H1 (cell line): ENCODE results near the gene JAKMIP1. TPM values are rescaled to one million over a fixed set of nuclear protein-coding genes. Genes with fewer than 3 reads are reported as not detected.

ENCODE experiments used
- CTCF ChIA-PET: fragments of 300-600 bp; sonication (Branson Sonifier 250); formaldehyde crosslinking; loops from one replicate; lab custom pipeline; 2021; ENCODE audit not compliant: partially characterized antibody; lab: Charles Lee
- POLR2A ChIA-PET: fragments of 300-600 bp; sonication (Branson Sonifier 250); formaldehyde crosslinking; loops from one replicate; lab custom pipeline; 2021; ENCODE audit warnings: inconsistent platforms; ENCODE audit not compliant: partially characterized antibody; lab: Charles Lee
- DNase-seq, 2 experiments: peaks; one replicate each; pipeline versions ENCODE4 v3.0.0 to v3.0.0-alpha.2; 2010 to 2022; ENCODE audit warnings: low spot score in 2 of 2, low read depth in 1 of 2, mixed read lengths in 1 of 2
- FAIRE-seq: peaks from 2 replicates; lab custom pipeline; 2011; peaks lifted over from hg19 to GRCh38; lab: Jason Lieb, UNC
- H2AFZ ChIP-seq: 2 replicates; pipeline ENCODE4 v1.8.1; 2012; ENCODE audit warnings: low read length, inconsistent platforms
- H2AK5ac ChIP-seq: 2 replicates; pipeline ENCODE4 v1.6.1; 2013; ENCODE audit warnings: low read depth, low read length
- H2BK120ac ChIP-seq: replicated peaks from 2 replicates; pipeline ENCODE3; 2013; ENCODE audit warnings: low read depth, low read length, inconsistent platforms
- H2BK12ac ChIP-seq: 2 replicates; pipeline ENCODE4 v1.6.1; 2013; ENCODE audit warnings: low read depth, low read length
- H2BK15ac ChIP-seq: 2 replicates; pipeline ENCODE4 v1.6.1; 2013; ENCODE audit warnings: low read length
- H2BK20ac ChIP-seq: 2 replicates; pipeline ENCODE4 v1.6.1; 2013; ENCODE audit warnings: low read length
- H2BK5ac ChIP-seq: 2 replicates; pipeline ENCODE4 v1.6.1; 2013; ENCODE audit warnings: low read depth, low read length
- H3K14ac ChIP-seq: 2 replicates; pipeline ENCODE4 v1.6.1; 2013; ENCODE audit warnings: inconsistent platforms; ENCODE audit not compliant: insufficient read length
- H3K18ac ChIP-seq: 2 replicates; pipeline ENCODE4 v1.6.1; 2013; ENCODE audit warnings: low read length; ENCODE audit errors: extremely low read depth
- H3K23ac ChIP-seq: 2 replicates; pipeline ENCODE4 v1.6.1; 2013; ENCODE audit warnings: inconsistent platforms; ENCODE audit not compliant: insufficient read length
- H3K23me2 ChIP-seq: 2 replicates; pipeline ENCODE4 v1.6.1; 2013; ENCODE audit warnings: low read depth, low read length
- H3K27ac ChIP-seq: 2 replicates; pipeline ENCODE4 v1.6.1; 2011; ENCODE audit warnings: low read depth, low read length, inconsistent platforms
- H3K27me3 ChIP-seq, 4 experiments: replicated peaks in 1 of 4; 1 replicate in 1 of 4; 2 replicates in 3 of 4; pipeline versions ENCODE4 v1.6.1 to v1.8.1; 2011 to 2013; ENCODE audit warnings: low read length in 3 of 4, mild to moderate bottlenecking in 3 of 4, inconsistent platforms in 2 of 4, mixed read lengths in 2 of 4, moderate library complexity in 1 of 4; ENCODE audit not compliant: control insufficient read depth in 3 of 4, insufficient read depth in 3 of 4; ENCODE audit errors: extremely low read depth in 1 of 4
- H3K36me3 ChIP-seq, 4 experiments: 2 replicates each; pipeline versions ENCODE4 v1.6.1 to v1.8.1; 2011 to 2013; ENCODE audit warnings: mild to moderate bottlenecking in 4 of 4, low read length in 3 of 4, moderate library complexity in 2 of 4, control low read depth in 1 of 4, inconsistent platforms in 1 of 4; ENCODE audit not compliant: insufficient read depth in 4 of 4, control insufficient read depth in 2 of 4
- H3K4ac ChIP-seq: replicated peaks from 2 replicates; pipeline ENCODE3; 2013; ENCODE audit warnings: low read length, low read depth, mixed read lengths, inconsistent platforms; ENCODE audit not compliant: insufficient read length
- H3K4me1 ChIP-seq, 4 experiments: replicated peaks in 1 of 4; 1 replicate in 1 of 4; 2 replicates in 3 of 4; pipeline versions ENCODE4 v1.6.1 to v1.8.1; 2011 to 2013; ENCODE audit warnings: low read length in 3 of 4, inconsistent platforms in 2 of 4, mixed read lengths in 1 of 4; ENCODE audit not compliant: insufficient read depth in 4 of 4, control insufficient read depth in 3 of 4
- H3K4me2 ChIP-seq, 2 experiments: 2 replicates each; pipeline versions ENCODE4 v1.6.1 to v1.8.1; 2011 to 2013; ENCODE audit warnings: low read depth in 2 of 2, low read length in 2 of 2, control low read depth in 1 of 2, inconsistent platforms in 1 of 2, mild to moderate bottlenecking in 1 of 2; ENCODE audit not compliant: insufficient read depth in 1 of 2
- H3K4me3 ChIP-seq, 4 experiments: fragments of 200-600, 300-600 bp in 1 of 4; sonication (generic), shearing (Covaris generic), sonication (Bioruptor Twin) in 1 of 4; 2 replicates each; pipeline versions ENCODE4 v1.5.1 to v1.8.1; 2011 to 2016; ENCODE audit warnings: low read length in 4 of 4, low read depth in 3 of 4, control low read depth in 2 of 4, inconsistent platforms in 2 of 4, mild to moderate bottlenecking in 2 of 4, mixed read lengths in 1 of 4, moderate library complexity in 1 of 4; ENCODE audit not compliant: insufficient read depth in 2 of 4; ENCODE audit errors: extremely low read depth in 1 of 4
- H3K56ac ChIP-seq: replicated peaks from 2 replicates; pipeline ENCODE3; 2013; ENCODE audit warnings: low read depth, mild to moderate bottlenecking, mixed read lengths, low read length, inconsistent platforms; ENCODE audit not compliant: insufficient read length
- H3K79me1 ChIP-seq: 2 replicates; pipeline ENCODE4 v1.6.1; 2013; ENCODE audit warnings: low read depth, low read length, control low read depth
- H3K79me2 ChIP-seq, 2 experiments: 2 replicates each; pipeline versions ENCODE4 v1.6.1 to v1.8.1; 2012 to 2013; ENCODE audit warnings: low read length in 2 of 2, mild to moderate bottlenecking in 2 of 2, inconsistent platforms in 1 of 2; ENCODE audit not compliant: insufficient read depth in 2 of 2, control insufficient read depth in 1 of 2
- H3K9ac ChIP-seq, 4 experiments: replicated peaks in 1 of 4; 1 replicate in 1 of 4; 2 replicates in 3 of 4; pipeline versions ENCODE4 v1.6.1 to v1.8.1; 2011 to 2013; ENCODE audit warnings: low read depth in 3 of 4, low read length in 3 of 4, control low read depth in 2 of 4, mild to moderate bottlenecking in 2 of 4, moderate library complexity in 2 of 4, inconsistent platforms in 1 of 4; ENCODE audit errors: extremely low read depth in 1 of 4
- H3K9me3 ChIP-seq, 2 experiments: 2 replicates each; pipeline versions ENCODE4 v1.6.1 to v1.8.1; 2012 to 2013; ENCODE audit warnings: mild to moderate bottlenecking in 2 of 2, moderate library complexity in 2 of 2, control low read depth in 1 of 2, inconsistent platforms in 1 of 2, low read depth in 1 of 2, low read length in 1 of 2, mixed read lengths in 1 of 2; ENCODE audit not compliant: insufficient read depth in 2 of 2
- H4K20me1 ChIP-seq, 2 experiments: replicated peaks in 1 of 2; 2 replicates each; pipeline versions ENCODE3 to v1.8.1; 2011 to 2013; ENCODE audit warnings: inconsistent platforms in 2 of 2, low read length in 2 of 2, mild to moderate bottlenecking in 1 of 2; ENCODE audit not compliant: insufficient read depth in 2 of 2, control insufficient read depth in 1 of 2
- H4K5ac ChIP-seq: 2 replicates; pipeline ENCODE4 v1.6.1; 2013; ENCODE audit warnings: low read length, low read depth, mixed read lengths, inconsistent platforms; ENCODE audit not compliant: insufficient read length
- H4K8ac ChIP-seq: 2 replicates; pipeline ENCODE4 v1.8.0; 2013; ENCODE audit warnings: mild to moderate bottlenecking, moderate library complexity, low read length, inconsistent platforms; ENCODE audit not compliant: insufficient read depth; ENCODE audit errors: extremely low read depth
- H4K91ac ChIP-seq: replicated peaks from 2 replicates; pipeline ENCODE3; 2013; ENCODE audit warnings: low read length, mixed read lengths, inconsistent platforms; ENCODE audit not compliant: insufficient read length
- CREB1 ChIP-seq: IDR thresholded peaks from 2 replicates; pipeline ENCODE4 v1.6.1; 2012; ENCODE audit warnings: inconsistent platforms
- JUND ChIP-seq: IDR thresholded peaks from 2 replicates; pipeline ENCODE4 v1.6.1; 2011; ENCODE audit warnings: mild to moderate bottlenecking, improper control_type of control experiment, low read length
- NRF1 ChIP-seq: IDR thresholded peaks from 2 replicates; pipeline ENCODE4 v1.6.1; 2011; ENCODE audit warnings: mild to moderate bottlenecking, low read depth, low read length, improper control_type of control experiment
- POU5F1 ChIP-seq: IDR thresholded peaks from 2 replicates; pipeline ENCODE4 v1.6.1; 2011; ENCODE audit warnings: low read depth, mild to moderate bottlenecking, low read length, moderate library complexity
- SUZ12 ChIP-seq: fragments of 200-600 bp; sonication (generic); IDR thresholded peaks from 2 replicates; pipeline ENCODE4 v1.6.1; 2012; ENCODE audit warnings: mild to moderate bottlenecking, inconsistent platforms, low read length, moderate library complexity, mixed read lengths
- WGBS, 2 experiments: shearing (Covaris generic) in 1 of 2; methylation state at CpG; one replicate each; pipeline versions ENCODE4 v1.1.6 to v1.1.7; 2013 to 2015; ENCODE audit warnings: low lambda C conversion rate in 2 of 2, mixed read lengths in 2 of 2, inconsistent platforms in 1 of 2, low coverage in 1 of 2, missing lambda C conversion rate in 1 of 2; ENCODE audit not compliant: insufficient replicate concordance in 2 of 2, insufficient coverage in 1 of 2, insufficient read length in 1 of 2; ENCODE audit errors: extremely low coverage in 1 of 2, missing lambda C conversion rate in 1 of 2; 5-methylcytosine and 5-hydroxymethylcytosine counted together
- polyA plus RNA-seq, 7 experiments: library from polyadenylated mRNA; depleted of rRNA in 3 of 7; stranded (reverse) in 5 of 7; unstranded in 2 of 7; fragments of >200 nt in 5 of 7; fragments of 200-250 nt in 2 of 7; gene quantifications; 1 replicate in 5 of 7; 2 replicates in 1 of 7; 4 replicates in 1 of 7; pipeline versions ENCODE4 v1.2.1 to v1.2.3, GENCODE V29; 2011 to 2013; ENCODE audit warnings: missing spikeins in 2 of 7, mixed read lengths in 2 of 7
- total RNA-seq: library from RNA; stranded (reverse); fragmentation: NEBNext Ultra II Directional; extraction: Animal tissue kit (Norgen Biotek cat#: 25700); gene quantifications from 2 replicates; pipeline ENCODE4 v1.2.1, GENCODE V29; 2021

JAKMIP1 gene
- total and polyA plus RNA-seq, 2 of the 8 experiments (the other 6 are each of a cell fraction or from before 2014, with no cell fraction given) = 2.5 to 4.4 TPM

DNA sequence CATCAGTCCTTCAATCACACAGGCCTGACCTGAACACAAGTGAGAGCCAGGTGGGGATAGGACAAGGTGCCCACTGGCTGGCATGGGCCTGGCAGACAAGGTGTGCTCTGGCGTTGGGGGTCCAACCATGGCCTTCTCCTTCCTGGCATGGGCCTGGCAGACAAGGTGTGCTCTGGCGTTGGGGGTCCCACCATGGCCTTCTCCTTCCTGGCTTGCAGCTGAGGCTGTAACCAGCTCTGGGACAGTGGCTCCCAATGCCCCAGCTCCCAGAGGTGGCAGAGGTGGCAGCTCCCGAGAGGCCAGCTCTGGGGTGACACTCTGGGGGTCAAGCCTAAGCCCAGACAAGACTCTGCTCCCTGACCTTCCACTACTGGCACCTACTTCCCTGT lies 62.6 kb downstream of the JAKMIP1 start:
- no peak overlapping the region for H2BK20ac ChIP-seq
- H3K79me1 ChIP-seq = no peaks in the 10 kb centered on the region
- H2BK5ac ChIP-seq = no peak overlapping the region
- POLR2A ChIA-PET = interaction anchor here (1.6 kb wide), 1 partner anchor 16 kb away, joined by 4 read pairs; no protein-coding TSS in a partner anchor
- H3K27me3 ChIP-seq = no peaks in the 10 kb centered on the region; a peak in 1 of 7 replicates
- TF ChIP-seq NRF1 (no peak), SUZ12 (no peak), POU5F1 (no peak), JUND (no peak), CREB1 (no peak)
- no peak overlapping the region for H3K9ac ChIP-seq
- H4K91ac ChIP-seq = no peak overlapping the region
- FAIRE-seq (no peak), DNase-seq (no peak)
- H2BK120ac ChIP-seq = no peak overlapping the region
- H3K4ac ChIP-seq = no peak overlapping the region
- no peaks in the 10 kb centered on the region for H3K9me3 ChIP-seq
- no peak overlapping the region for H3K23ac ChIP-seq
- no peak overlapping the region for H3K14ac ChIP-seq
- no peak overlapping the region for H2AFZ ChIP-seq
- no peak overlapping the region for H3K4me3 ChIP-seq
- H3K23me2 ChIP-seq = no peaks in the 10 kb centered on the region
- H3K27ac ChIP-seq = no peak overlapping the region
- no peaks in the 10 kb centered on the region for H3K79me2 ChIP-seq
- no peak overlapping the region for H3K18ac ChIP-seq
- no peak overlapping the region for H4K8ac ChIP-seq
- H4K5ac ChIP-seq = no peak overlapping the region
- no peak overlapping the region for H3K4me2 ChIP-seq
- CTCF ChIA-PET = interaction anchor here (0.6 to 1.7 kb wide), 10 partner anchors 8 to 1591 kb away, joined by 3 to 5 read pairs (median 4); no protein-coding TSS in a partner anchor
- H4K20me1 ChIP-seq = no peaks in the 10 kb centered on the region
- no peaks in the 10 kb centered on the region for H3K36me3 ChIP-seq
- no peak overlapping the region for H2BK12ac ChIP-seq
- H3K56ac ChIP-seq = no peak overlapping the region
- peaks cover 0 to 6% (median 3%) of the 10 kb centered on the region in 4 experiments; a peak in 4 of 7 replicates for H3K4me1 ChIP-seq
- no peak overlapping the region for H2BK15ac ChIP-seq
- WGBS, 2 experiments = 84% methylated on average over 3 of the region's 3 CpGs; no CpG with 5 or more reads in 1 of the 2 experiments
- no peak overlapping the region for H2AK5ac ChIP-seq
